ENCODE results near the gene SMURF1. TPM values are rescaled to one million over a fixed set of nuclear protein-coding genes. Genes with fewer than 3 reads are reported as not detected.

Gene SMURF1
- total and polyA plus RNA-seq, 2 of the 4 experiments (the other 2 are of a cell fraction): 13.4 to 20.3 TPM

DNA sequence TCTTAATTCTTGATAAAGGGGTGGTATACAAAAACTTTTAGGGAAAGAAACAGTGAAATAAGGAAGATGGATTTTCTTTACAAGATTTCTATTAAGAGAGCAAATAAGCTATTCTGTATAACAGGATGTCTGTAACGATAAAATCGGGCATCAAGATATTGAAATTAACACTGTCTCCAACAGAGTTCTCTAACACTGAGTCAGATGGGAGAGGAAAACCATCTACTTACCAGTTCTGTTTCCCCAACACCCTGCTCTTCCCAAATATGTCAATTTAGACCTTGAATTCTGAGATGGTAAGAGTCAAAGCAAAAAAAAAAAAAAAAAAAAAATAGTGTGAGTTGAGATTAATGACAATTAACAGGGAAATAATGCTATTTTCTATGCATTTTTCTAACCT lies 23.0 kb downstream of the SMURF1 start:
- Histone ChIP-seq H4K5ac (ENCODE audit: low read depth, low read length) (no peak overlapping the region), H3K79me1 (ENCODE audit: low read depth in 1 of 2, low read length in 2 of 2) (peaks cover 10 to 69% of the 10 kb centered on the region in 2 experiments), H3K14ac (replicated peaks; ENCODE audit: low read depth, low read length) (no peak overlapping the region), H2AFZ (replicated peaks; ENCODE audit: low read length, poor library complexity) (no peak overlapping the region), H3K9ac (ENCODE audit: low read depth, low read length) (no peak overlapping the region), H3K4me3 (ENCODE audit: insufficient read depth, low read depth, low read length) (no peak overlapping the region), H3K27me3 (ENCODE audit: control insufficient read depth, insufficient read depth, low read length) (no peaks in the 10 kb centered on the region), H2BK20ac (ENCODE audit: low read depth, low read length) (no peak overlapping the region), H3K4ac (ENCODE audit: low read depth, low read length) (no peak overlapping the region), H3K36me3 (ENCODE audit: control insufficient read depth, insufficient read depth, low read length) (peaks cover 3% of the 10 kb centered on the region), H3K56ac (ENCODE audit: extremely low read depth, insufficient read depth, low read length) (no peak overlapping the region), H2AK9ac (replicated peaks; ENCODE audit: low read depth, low read length, poor library complexity) (no peak overlapping the region), H3K27ac (ENCODE audit: insufficient read depth, low read length) (no peak overlapping the region), H2BK5ac (ENCODE audit: low read depth, low read length, poor library complexity, severe bottlenecking) (no peak overlapping the region), H3K9me3 (ENCODE audit: control insufficient read depth, insufficient read depth, low read length) (0 out of 2 replicates have a peak, but pooled peaks cover 2% of the 10 kb centered on the region), H3K4me1 (ENCODE audit: control insufficient read depth, insufficient read depth, low read length) (peaks cover 15% of the 10 kb centered on the region), H3K18ac (ENCODE audit: low read depth, low read length) (no peak overlapping the region), H2AK5ac (ENCODE audit: low read depth, low read length) (no peak overlapping the region), H4K20me1 (ENCODE audit: insufficient read depth, low read length) (peaks cover 64% of the 10 kb centered on the region), H4K91ac (ENCODE audit: insufficient read depth, low read depth, low read length) (no peak overlapping the region), H3K4me2 (ENCODE audit: low read depth, low read length) (no peak overlapping the region), H2BK15ac (ENCODE audit: low read depth, low read length) (no peak overlapping the region), H3K23ac (ENCODE audit: low read depth, low read length) (no peak overlapping the region), H4K8ac (ENCODE audit: low read depth in 2 of 2, low read length in 2 of 2) (no peak overlapping the region), H2BK120ac (ENCODE audit: low read depth, low read length) (no peak overlapping the region), H3K9me1 (ENCODE audit: insufficient read depth, low read length) (peaks cover 20% of the 10 kb centered on the region)
- in situ Hi-C loops (cut with MboI; ENCODE audit: low sequenced_read_pairs): no loop called here
- DNase-seq: no peak
- no peak for ATAC-seq (ENCODE audit: low read depth)
- dilution Hi-C loops (cut with HindIII; ENCODE audit: low sequenced_read_pairs, unreplicated experiment): no loop called here
- ChIA-PET CTCF (interaction anchor here (0.6 to 1.6 kb wide), 4 partner anchors 8 to 71 kb away, joined by 3 to 7 read pairs (median 4); no protein-coding TSS in a partner anchor), POLR2A (ENCODE audit: unreplicated experiment) (no interaction called here)
- TF ChIP-seq BHLHE40 (IDR thresholded peaks at IDR 0.05; ENCODE audit: low read depth, low read length) (no peak), CEBPB (IDR thresholded peaks at IDR 0.05; ENCODE audit: low read depth, low read length) (no peak), FOS (IDR thresholded peaks at IDR 0.05; ENCODE audit: low read depth, low read length) (no peak), RFX5 (IDR thresholded peaks at IDR 0.05; ENCODE audit: low read depth, low read length) (no peak), CHD1 (IDR thresholded peaks at IDR 0.05; ENCODE audit: low read depth, low read length) (no peak), ELK1 (IDR thresholded peaks at IDR 0.05; ENCODE audit: borderline replicate concordance, low read depth, low read length) (no peak), MXI1 (IDR thresholded peaks at IDR 0.05; ENCODE audit: borderline replicate concordance, low read depth, low read length) (no peak), MAFK (IDR thresholded peaks at IDR 0.05; ENCODE audit: low read depth, low read length) (no peak)
- intact Hi-C loops (cut with micrococcal nuclease): no loop called here
- WGBS, 2 experiments (ENCODE audit: extremely low coverage in 2 of 2, insufficient read length in 1 of 2): no CpG with 5 or more reads among the region's 2 CpGs
- no TSS peak for BruUV-seq (replicated peaks)
